Testis (tissue), 3 donors: ENCODE data around the gene ZNF500. TPM values are rescaled to one million over a fixed set of nuclear protein-coding genes. Genes with fewer than 3 reads are reported as not detected.

Experiments used
- DNase-seq: peaks from one replicate; pipeline ENCODE4 v3.0.0-alpha.2; 2019
- H3K27ac ChIP-seq, 2 donors: fragments of 200-600 bp; sonication (generic); one replicate each; pipeline ENCODE4 v1.5.1; 2019
- H3K27me3 ChIP-seq: fragments of 200-600 bp; sonication (generic); one replicate; pipeline ENCODE4 v1.5.1; 2019
- H3K36me3 ChIP-seq: fragments of 200-600 bp; sonication (generic); one replicate; pipeline ENCODE4 v1.5.1; 2017; ENCODE audit warnings: low read depth; ENCODE audit errors: missing control alignments
- H3K4me1 ChIP-seq: fragments of 200-600 bp; sonication (generic); one replicate; pipeline ENCODE4 v1.5.1; 2019
- H3K4me3 ChIP-seq, 2 donors: fragments of 200-600 bp; sonication (generic); one replicate each; pipeline ENCODE4 v1.5.1; 2017 to 2019
- H3K9me3 ChIP-seq: fragments of 200-600 bp; sonication (generic); one replicate; pipeline ENCODE4 v1.5.1; 2017
- CTCF ChIP-seq, 3 experiments: fragments of 450-650 bp in 2 of 3; fragments of 200-600 bp in 1 of 3; sonication (generic) in 1 of 3; IDR thresholded peaks; one replicate each; pipeline ENCODE4 v1.5.1; 2016 to 2019; ENCODE audit warnings: antibody characterized with exemption in 3 of 3, mild to moderate bottlenecking in 2 of 3, moderate library complexity in 1 of 3
- POLR2A ChIP-seq: fragments of 450-650 bp; IDR thresholded peaks from one replicate; pipeline ENCODE4 v1.6.1; 2017; ENCODE audit warnings: antibody characterized with exemption, mild to moderate bottlenecking, moderate library complexity
- WGBS, 2 donors: methylation state at CpG; one replicate each; pipeline ENCODE4 v1.1.5; 2018; 5-methylcytosine and 5-hydroxymethylcytosine counted together
- intact Hi-C: fragments of 100-400 bp; cut with DNase I; formaldehyde crosslinking; loops from one replicate; pipeline ENCODE4 v1.15.1; 2023; ENCODE audit warnings: low total_unique reads
- polyA plus RNA-seq: library from polyadenylated mRNA; stranded (reverse); fragments of 350-450 nt; fragmentation: Illumina TruSeq; extraction: RNeasy Lipid Tissue Mini Kit (QIAGEN cat#74804); gene quantifications from one replicate; pipeline ENCODE4 v1.2.3, GENCODE V29; 2014; ENCODE audit warnings: low read depth, low replicate concordance; ENCODE audit not compliant: insufficient read depth
- total RNA-seq, 2 donors: library from RNA; depleted of rRNA; stranded (reverse); fragments of >200 nt; gene quantifications; one replicate each; pipeline ENCODE4 v1.2.3, GENCODE V29; 2016

The ZNF500 gene
- total and polyA plus RNA-seq, 3 donors from 2014 or later: 12.5 to 24.9 (median 24.3) TPM

DNA sequence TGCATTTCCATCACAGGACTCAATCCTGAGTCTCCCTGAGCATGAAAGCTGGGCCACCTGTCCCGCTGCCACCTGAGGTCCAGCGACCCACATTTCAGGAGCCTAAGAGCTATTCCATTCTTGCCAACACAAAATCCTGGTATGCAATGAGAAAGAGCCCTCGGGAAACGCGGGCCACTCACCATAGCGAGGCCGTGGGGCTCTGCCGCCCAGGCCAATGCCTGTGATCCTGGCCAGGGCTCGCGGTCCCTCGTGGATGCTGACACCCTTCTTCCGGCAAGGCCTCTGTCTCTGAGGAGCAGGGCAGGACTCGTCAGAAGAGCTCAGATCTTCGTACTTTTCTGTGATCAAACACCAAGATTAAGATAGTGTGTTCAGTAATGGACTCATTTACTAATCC lies 62.0 kb downstream of the ZNF500 start:
- TF ChIP-seq POLR2A: no peak
- TF ChIP-seq CTCF (IDR thresholded peaks at IDR 0.05): no peak
- H3K27me3 ChIP-seq: no peaks in the 10 kb centered on the region
- no peak overlapping the region for H3K27ac ChIP-seq
- WGBS, 2 donors: 95 to 96% methylated on average over 14 of the region's 14 CpGs
- DNase-seq: no peak
- no peaks in the 10 kb centered on the region for H3K9me3 ChIP-seq
- intact Hi-C loops: no loop called here
- H3K36me3 ChIP-seq: no peaks in the 10 kb centered on the region
- no peaks in the 10 kb centered on the region for H3K4me1 ChIP-seq
- H3K4me3 ChIP-seq: no peak overlapping the region

DNA sequence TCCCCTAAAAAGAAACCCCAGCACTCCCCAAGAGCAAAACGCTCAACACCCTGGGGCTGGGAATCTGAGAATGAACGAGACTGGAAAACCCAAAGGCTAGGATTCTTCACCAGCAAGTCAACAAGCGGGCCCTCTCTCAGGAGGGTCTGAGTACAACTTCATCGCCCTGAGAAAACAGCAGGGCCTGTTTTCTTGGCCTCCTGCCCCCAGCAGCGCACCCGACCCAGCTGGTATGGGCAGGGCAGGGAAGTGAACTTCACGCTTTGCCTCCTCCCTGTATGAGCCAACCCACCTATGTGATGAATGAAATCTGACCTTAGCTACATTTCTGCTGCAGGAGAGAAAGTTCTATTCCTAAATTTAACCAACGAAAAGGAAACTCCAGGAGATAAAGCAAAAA lies 62.5 kb downstream of the ZNF500 start:
- Histone ChIP-seq H3K27ac (no peak overlapping the region), H3K9me3 (no peaks in the 10 kb centered on the region), H3K4me3 (no peak overlapping the region), H3K4me1 (no peaks in the 10 kb centered on the region), H3K27me3 (no peaks in the 10 kb centered on the region), H3K36me3 (no peaks in the 10 kb centered on the region)
- intact Hi-C loops: no loop called here
- no peak for TF ChIP-seq POLR2A
- no peak for TF ChIP-seq CTCF (IDR thresholded peaks at IDR 0.05)
- WGBS, 2 donors: 91 to 93% methylated on average over 8 of the region's 8 CpGs
- DNase-seq: no peak

DNA sequence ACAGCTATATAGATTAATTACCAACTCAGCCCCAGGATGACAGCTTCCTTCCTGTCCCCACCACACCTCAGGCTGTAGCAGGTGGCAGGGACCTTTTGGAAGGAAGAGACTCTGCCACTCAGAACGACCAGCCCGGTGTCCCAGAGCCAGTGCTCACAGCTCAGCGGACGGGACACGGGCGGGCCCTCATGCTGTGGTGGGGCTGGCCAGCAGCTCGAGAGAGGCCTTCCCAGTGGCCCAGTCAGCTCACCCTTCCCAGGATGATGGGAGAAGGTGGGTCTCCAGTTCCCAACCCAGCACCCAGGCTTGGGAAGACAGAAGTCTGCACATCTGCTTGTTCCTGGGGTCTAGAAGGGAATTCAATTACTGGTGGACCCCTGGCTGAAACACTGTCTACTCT lies 63.1 kb downstream of the ZNF500 start:
- DNase-seq: no peak
- no peak overlapping the region for H3K4me3 ChIP-seq
- H3K9me3 ChIP-seq: no peaks in the 10 kb centered on the region
- no peaks in the 10 kb centered on the region for H3K4me1 ChIP-seq
- TF ChIP-seq POLR2A: no peak
- TF ChIP-seq CTCF (IDR thresholded peaks at IDR 0.05): no peak
- WGBS, 2 donors: 90 to 91% methylated on average over 6 to 7 of the region's 7 CpGs
- H3K36me3 ChIP-seq: no peaks in the 10 kb centered on the region
- no peaks in the 10 kb centered on the region for H3K27me3 ChIP-seq
- intact Hi-C loops: no loop called here
- no peak overlapping the region for H3K27ac ChIP-seq

- DNase-seq: no peak
- no peak for TF ChIP-seq POLR2A
- no peak for TF ChIP-seq CTCF (IDR thresholded peaks at IDR 0.05)
- Histone ChIP-seq H3K4me1 (peaks cover 2% of the 10 kb centered on the region), H3K36me3 (no peaks in the 10 kb centered on the region), H3K9me3 (no peaks in the 10 kb centered on the region), H3K27me3 (no peaks in the 10 kb centered on the region), H3K4me3 (no peak overlapping the region), H3K27ac (no peak overlapping the region)
- intact Hi-C loops: no loop called here
- WGBS, 2 donors: 73 to 77% methylated on average over 7 of the region's 7 CpGs
Observed at GRCh38 chr16:4702466-4702808, 64.5 kb downstream of the ZNF500 start.

- 89 to 90% methylated on average over 3 to 17 of the region's 17 CpGs for WGBS, 2 donors
- intact Hi-C loops: no loop called here
- H3K36me3 ChIP-seq: no peaks in the 10 kb centered on the region
- H3K9me3 ChIP-seq: no peaks in the 10 kb centered on the region
- no peaks in the 10 kb centered on the region for H3K27me3 ChIP-seq
- no peak overlapping the region for H3K4me3 ChIP-seq
- peaks cover 7% of the 10 kb centered on the region for H3K4me1 ChIP-seq
- no peak for DNase-seq
- no peak overlapping the region for H3K27ac ChIP-seq
- no peak for TF ChIP-seq POLR2A
- TF ChIP-seq CTCF (IDR thresholded peaks at IDR 0.05): no peak
Observed at GRCh38 chr16:4701791-4702465, 65.0 kb downstream of the ZNF500 start.
